Esophagus squamous epithelium (tissue), 5 donors: Measurements from ENCODE around the gene VMP1. TPM values are rescaled to one million over a fixed set of nuclear protein-coding genes. Genes with fewer than 3 reads are reported as not detected.

Experiments used
- DNase-seq: peaks from one replicate; lab custom pipeline; 2025; lab: John Stamatoyannopoulos, UW
- H3K27ac ChIP-seq, 4 donors: fragments of 200-600 bp; sonication (generic); one replicate each; pipeline ENCODE4 v1.5.1; 2016 to 2019; ENCODE audit warnings: mild to moderate bottlenecking in 1 of 4
- H3K27me3 ChIP-seq, 4 donors: fragments of 200-600 bp; sonication (generic); 1 replicate in 3 of 4; 2 replicates in 1 of 4; pipeline versions ENCODE4 v1.5.1 to v1.6.0; 2017 to 2021; ENCODE audit warnings: antibody characterized with exemption in 1 of 4
- H3K36me3 ChIP-seq, 3 donors: fragments of 200-600 bp; sonication (generic); one replicate each; pipeline ENCODE4 v1.5.1; 2016 to 2019
- H3K4me1 ChIP-seq, 3 donors: fragments of 200-600 bp; sonication (generic); one replicate each; pipeline ENCODE4 v1.5.1; 2017 to 2019
- H3K4me3 ChIP-seq, 4 donors: fragments of 200-600 bp; sonication (generic); 1 replicate in 3 of 4; 2 replicates in 1 of 4; pipeline ENCODE4 v1.5.1; 2016 to 2019; ENCODE audit warnings: mild to moderate bottlenecking in 2 of 4, moderate library complexity in 1 of 4
- H3K9me3 ChIP-seq, 3 donors: fragments of 200-600 bp; sonication (generic); one replicate each; pipeline ENCODE4 v1.5.1; 2016 to 2019
- CTCF ChIP-seq, 6 experiments: fragments of 450-650 bp in 4 of 6; fragments of 200-600 bp in 2 of 6; sonication (generic) in 2 of 6; IDR thresholded peaks; one replicate each; pipeline ENCODE4 v1.5.1; 2016 to 2019; ENCODE audit warnings: antibody characterized with exemption in 6 of 6, mild to moderate bottlenecking in 4 of 6, moderate library complexity in 4 of 6
- POLR2A ChIP-seq, 4 donors: fragments of 450-650 bp; IDR thresholded peaks; one replicate each; pipeline ENCODE4 v1.6.1; 2017; ENCODE audit warnings: antibody characterized with exemption in 4 of 4, mild to moderate bottlenecking in 4 of 4, moderate library complexity in 3 of 4
- WGBS, 2 donors: methylation state at CpG; one replicate each; pipeline ENCODE4 v1.1.5; 2018; 5-methylcytosine and 5-hydroxymethylcytosine counted together
- intact Hi-C: fragments of 100-400 bp; cut with DNase I; formaldehyde crosslinking; loops from one replicate; pipeline ENCODE4 v1.15.0; 2022
- total RNA-seq, 4 donors: library from RNA; depleted of rRNA; stranded (reverse); fragments of >200 nt; gene quantifications; one replicate each; pipeline ENCODE4 v1.1.0, GENCODE V29; 2016
- donor health status: DM: yes; HTN: yes; CAD: no.

VMP1 gene
- total RNA-seq, 4 donors from 2014 or later: 132 to 363 (median 141) TPM

DNA sequence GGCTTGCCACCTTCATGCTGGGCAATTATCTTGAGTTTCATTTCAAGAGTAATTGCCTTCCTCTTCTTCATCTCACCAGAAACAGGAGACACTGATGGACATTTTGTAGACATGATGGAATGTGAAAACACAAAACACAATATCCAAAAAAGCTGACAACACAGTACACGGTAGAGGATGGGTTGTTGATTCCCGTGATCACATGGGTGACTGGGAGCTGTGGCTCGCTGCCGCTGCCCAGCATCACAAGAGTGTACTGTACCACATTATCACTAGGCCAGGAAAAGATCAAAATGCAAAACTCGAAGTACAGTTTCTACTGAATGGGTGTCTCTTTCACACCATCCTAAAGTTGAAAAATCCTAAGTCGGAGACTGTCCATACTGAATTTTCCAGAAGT is 7.7 kb upstream of the VMP1 start:
- no peaks in the 10 kb centered on the region for H3K27me3 ChIP-seq
- no peak overlapping the region for H3K4me3 ChIP-seq
- H3K36me3 ChIP-seq: peaks cover 0 to 80% (median 7%) of the 10 kb centered on the region in 3 donors
- peaks cover 0 to 17% (median 0%) of the 10 kb centered on the region in 3 donors for H3K4me1 ChIP-seq
- DNase-seq: no peak
- TF ChIP-seq POLR2A (IDR thresholded peaks at IDR 0.05): no peak
- TF ChIP-seq CTCF (IDR thresholded peaks at IDR 0.05): no peak
- no peaks in the 10 kb centered on the region for H3K9me3 ChIP-seq
- WGBS, 2 donors: 90 to 96% methylated on average over 6 of the region's 6 CpGs
- no peak overlapping the region for H3K27ac ChIP-seq
- intact Hi-C loops: no loop called here

GRCh38 chr17:59702304-59702703 is 5.2 kb upstream of the VMP1 start:
- Histone ChIP-seq H3K4me3 (no peak overlapping the region), H3K9me3 (no peaks in the 10 kb centered on the region), H3K27me3 (no peaks in the 10 kb centered on the region), H3K36me3 (peaks cover 0 to 55% (median 4%) of the 10 kb centered on the region in 3 donors), H3K27ac (no peak overlapping the region), H3K4me1 (peaks cover 15 to 40% (median 16%) of the 10 kb centered on the region in 3 donors)
- 92% methylated on average over 7 of the region's 7 CpGs for WGBS, 2 donors
- no peak for TF ChIP-seq CTCF (IDR thresholded peaks at IDR 0.05)
- TF ChIP-seq POLR2A (IDR thresholded peaks at IDR 0.05): no peak
- DNase-seq: no peak
- intact Hi-C loops: no loop called here

- no peaks in the 10 kb centered on the region for H3K27me3 ChIP-seq
- H3K9me3 ChIP-seq: no peaks in the 10 kb centered on the region
- 0 to 4% methylated on average over 5 to 14 of the region's 15 CpGs for WGBS, 2 donors
- H3K4me1 ChIP-seq: peaks cover 20 to 64% (median 40%) of the 10 kb centered on the region in 3 donors
- peak overlapping the region; percentile 52 to 98 (median 79) for H3K4me3 ChIP-seq
- intact Hi-C loops: no loop called here
- H3K27ac ChIP-seq: peak overlapping the region; percentile 88 to 98 (median 93)
- DNase-seq: no peak
- TF ChIP-seq CTCF (IDR thresholded peaks at IDR 0.05) (no peak), POLR2A (IDR thresholded peaks at IDR 0.05) (no peak)
- H3K36me3 ChIP-seq: peaks cover 0 to 13% (median 0%) of the 10 kb centered on the region in 3 donors
These were observed 547 bp downstream of the VMP1 start for GRCh38 chr17:59707971-59708430.

DNA sequence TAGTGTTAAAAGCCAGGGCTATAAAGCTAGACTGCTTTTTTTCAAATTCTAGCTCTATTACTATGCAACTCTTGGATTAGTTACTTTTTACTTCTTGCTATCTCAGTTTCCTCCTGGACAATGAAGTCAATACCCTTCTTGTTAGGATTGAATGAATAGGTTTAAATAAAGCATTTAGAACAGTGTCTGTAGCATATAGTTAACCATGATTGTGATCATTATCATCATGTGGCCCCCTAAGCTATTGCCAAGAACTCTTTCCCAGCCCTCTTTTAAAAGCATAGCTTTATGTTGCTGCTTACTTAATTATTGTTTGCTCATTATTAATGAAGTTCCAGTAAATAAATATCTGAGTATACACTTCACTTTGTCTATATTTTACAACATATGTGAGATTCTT is 4.5 kb downstream of the VMP1 start:
- Histone ChIP-seq H3K9me3 (no peaks in the 10 kb centered on the region), H3K36me3 (no peaks in the 10 kb centered on the region), H3K27ac (no peak overlapping the region), H3K27me3 (no peaks in the 10 kb centered on the region), H3K4me3 (no peak overlapping the region), H3K4me1 (peaks cover 6 to 36% (median 24%) of the 10 kb centered on the region in 3 donors)
- TF ChIP-seq POLR2A (IDR thresholded peaks at IDR 0.05): no peak
- TF ChIP-seq CTCF (IDR thresholded peaks at IDR 0.05): no peak
- intact Hi-C loops: no loop called here
- no peak for DNase-seq

GRCh38 chr17:59712862-59713261 is 5.4 kb downstream of the VMP1 start:
- Histone ChIP-seq H3K4me1 (peaks cover 6 to 34% (median 24%) of the 10 kb centered on the region in 3 donors), H3K36me3 (no peaks in the 10 kb centered on the region), H3K27ac (no peak overlapping the region), H3K4me3 (no peak overlapping the region), H3K27me3 (no peaks in the 10 kb centered on the region), H3K9me3 (no peaks in the 10 kb centered on the region)
- intact Hi-C loops: no loop called here
- DNase-seq: no peak
- TF ChIP-seq POLR2A (IDR thresholded peaks at IDR 0.05): no peak
- no peak for TF ChIP-seq CTCF (IDR thresholded peaks at IDR 0.05)
- WGBS, 2 donors: 92 to 100% methylated on average over 2 of the region's 2 CpGs
